ENCODE measurements around the gene LRRC61. TPM values are rescaled to one million over a fixed set of nuclear protein-coding genes. Genes with fewer than 3 reads are reported as not detected.

The LRRC61 gene
- total RNA-seq, 2 experiments from 2014 or later: not detected

DNA sequence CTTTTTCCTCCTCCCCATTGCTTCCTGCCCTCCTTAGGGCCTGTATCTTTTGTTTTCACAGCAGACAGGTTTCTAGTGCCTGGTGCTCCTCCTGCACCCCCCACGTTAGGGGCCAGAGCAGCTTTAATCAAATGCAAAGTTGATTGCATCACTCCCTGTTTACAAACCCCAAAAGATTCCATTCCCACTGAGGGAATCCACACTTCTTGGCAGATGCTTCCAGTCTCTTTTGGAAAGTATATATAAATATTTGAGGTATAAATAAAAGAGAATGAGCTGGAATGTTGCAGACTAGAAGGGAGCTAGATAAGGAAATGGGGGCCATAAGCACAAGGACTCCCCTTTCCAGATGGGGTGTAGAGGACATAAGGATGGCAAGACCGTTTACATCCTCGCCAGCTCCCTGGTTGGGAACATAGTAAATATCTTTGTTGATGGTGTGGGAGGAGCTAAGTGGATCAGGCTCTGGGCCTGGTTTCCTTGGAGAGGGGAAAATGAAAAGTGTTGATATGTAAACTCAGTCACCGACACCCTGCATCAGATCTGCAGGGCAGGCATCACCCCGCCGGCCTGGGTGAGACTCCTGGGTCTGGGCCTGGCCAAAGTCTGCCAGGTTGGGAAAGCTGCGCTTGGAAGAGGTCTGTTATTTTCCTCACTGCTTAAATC lies 12.1 kb downstream of the LRRC61 start:
- DNase-seq (ENCODE audit: low spot score): no peak
- no peak overlapping the region for H2AFZ ChIP-seq (ENCODE audit: low read length)
- no TSS peak for BruUV-seq (replicated peaks)
- no peak overlapping the region for H3K4me3 ChIP-seq (ENCODE audit: low read depth, low read length, poor library complexity, severe bottlenecking)
- no peak for TF ChIP-seq CTCF (conservative IDR thresholded peaks at IDR 0.05; ENCODE audit: low read length)
- no peak for TF ChIP-seq EZH2phosphoT487 (IDR thresholded peaks at IDR 0.05; ENCODE audit: borderline replicate concordance, low read depth, low read length)
- H3K4me1 ChIP-seq (ENCODE audit: insufficient read depth, low read length, poor library complexity, severe bottlenecking): no peaks in the 10 kb centered on the region
- H3K9me2 ChIP-seq (ENCODE audit: insufficient read depth, low read length): no peaks in the 10 kb centered on the region
- intact Hi-C loops (cut with micrococcal nuclease; ENCODE audit: unreplicated experiment): no loop called here
- H3K4me2 ChIP-seq (ENCODE audit: low read length): no peak overlapping the region
- H3K36me3 ChIP-seq (ENCODE audit: insufficient read depth, low read length): no peaks in the 10 kb centered on the region
- POLR2A ChIA-PET: interaction anchor here (0.8 kb wide), 1 partner anchor 759 kb away, joined by 3 read pairs; no protein-coding TSS in a partner anchor
- no peaks in the 10 kb centered on the region for H3K79me2 ChIP-seq (ENCODE audit: insufficient read depth, low read depth, low read length)
- H3K9me3 ChIP-seq (ENCODE audit: low read length): no peaks in the 10 kb centered on the region
- H3K27ac ChIP-seq (ENCODE audit: low read depth, low read length, poor library complexity, severe bottlenecking): no peak overlapping the region
- H4K20me1 ChIP-seq (ENCODE audit: insufficient read depth, low read length): no peaks in the 10 kb centered on the region
- CTCF ChIA-PET (ENCODE audit: unreplicated experiment): no interaction called here

- ChIA-PET CTCF (ENCODE audit: unreplicated experiment) (no interaction called here), POLR2A (interaction anchor here (0.8 kb wide), 1 partner anchor 758 kb away, joined by 3 read pairs; no protein-coding TSS in a partner anchor)
- Histone ChIP-seq H3K4me3 (ENCODE audit: low read depth, low read length, poor library complexity, severe bottlenecking) (no peak overlapping the region), H3K36me3 (ENCODE audit: insufficient read depth, low read length) (no peaks in the 10 kb centered on the region), H3K4me2 (ENCODE audit: low read length) (no peak overlapping the region), H3K79me2 (ENCODE audit: insufficient read depth, low read depth, low read length) (no peaks in the 10 kb centered on the region), H3K27ac (ENCODE audit: low read depth, low read length, poor library complexity, severe bottlenecking) (no peak overlapping the region), H2AFZ (ENCODE audit: low read length) (no peak overlapping the region), H3K4me1 (ENCODE audit: insufficient read depth, low read length, poor library complexity, severe bottlenecking) (no peaks in the 10 kb centered on the region), H3K9me3 (ENCODE audit: low read length) (no peaks in the 10 kb centered on the region), H4K20me1 (ENCODE audit: insufficient read depth, low read length) (no peaks in the 10 kb centered on the region), H3K9me2 (ENCODE audit: insufficient read depth, low read length) (no peaks in the 10 kb centered on the region)
- no peak for TF ChIP-seq EZH2phosphoT487 (IDR thresholded peaks at IDR 0.05; ENCODE audit: borderline replicate concordance, low read depth, low read length)
- no peak for TF ChIP-seq CTCF (conservative IDR thresholded peaks at IDR 0.05; ENCODE audit: low read length)
- DNase-seq (ENCODE audit: low spot score): no peak
- intact Hi-C loops (cut with micrococcal nuclease; ENCODE audit: unreplicated experiment): no loop called here
- no TSS peak for BruUV-seq (replicated peaks)
Measured at GRCh38 chr7:150335774-150336112, 12.6 kb downstream of the LRRC61 start.

DNA sequence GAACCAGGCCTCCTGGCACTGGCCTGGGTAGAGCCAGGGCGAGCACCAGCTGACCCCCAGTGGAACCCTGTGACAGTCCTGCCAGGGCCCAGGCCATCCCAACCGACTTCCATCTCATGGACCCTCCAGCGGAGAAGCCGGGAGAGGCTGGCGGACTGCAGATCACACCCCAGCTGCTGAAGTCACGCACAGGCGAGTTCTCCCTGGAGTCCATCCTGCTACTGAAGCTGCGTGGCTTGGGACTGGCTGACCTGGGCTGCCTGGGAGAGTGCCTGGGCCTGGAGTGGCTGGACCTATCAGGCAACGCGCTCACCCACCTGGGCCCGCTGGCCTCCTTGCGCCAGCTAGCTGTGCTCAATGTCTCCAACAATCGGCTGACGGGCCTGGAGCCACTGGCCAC lies 13.6 kb downstream of the LRRC61 start:
- no peak overlapping the region for H2AFZ ChIP-seq (ENCODE audit: low read length)
- no peaks in the 10 kb centered on the region for H3K9me3 ChIP-seq (ENCODE audit: low read length)
- no peaks in the 10 kb centered on the region for H3K4me1 ChIP-seq (ENCODE audit: insufficient read depth, low read length, poor library complexity, severe bottlenecking)
- BruUV-seq (replicated peaks): no TSS peak
- no peak overlapping the region for H3K4me3 ChIP-seq (ENCODE audit: low read depth, low read length, poor library complexity, severe bottlenecking)
- H3K79me2 ChIP-seq (ENCODE audit: insufficient read depth, low read depth, low read length): no peaks in the 10 kb centered on the region
- DNase-seq (ENCODE audit: low spot score): no peak
- TF ChIP-seq CTCF (conservative IDR thresholded peaks at IDR 0.05; ENCODE audit: low read length): no peak
- no peak for TF ChIP-seq EZH2phosphoT487 (IDR thresholded peaks at IDR 0.05; ENCODE audit: borderline replicate concordance, low read depth, low read length)
- no peak overlapping the region for H3K27ac ChIP-seq (ENCODE audit: low read depth, low read length, poor library complexity, severe bottlenecking)
- H4K20me1 ChIP-seq (ENCODE audit: insufficient read depth, low read length): no peaks in the 10 kb centered on the region
- H3K9me2 ChIP-seq (ENCODE audit: insufficient read depth, low read length): no peaks in the 10 kb centered on the region
- intact Hi-C loops (cut with micrococcal nuclease; ENCODE audit: unreplicated experiment): no loop called here
- H3K4me2 ChIP-seq (ENCODE audit: low read length): no peak overlapping the region
- no peaks in the 10 kb centered on the region for H3K36me3 ChIP-seq (ENCODE audit: insufficient read depth, low read length)
- ChIA-PET CTCF (ENCODE audit: unreplicated experiment) (no interaction called here), POLR2A (interaction anchor here (0.7 kb wide), 1 partner anchor 79 kb away, joined by 3 read pairs; no protein-coding TSS in a partner anchor)

Data from OCI-LY7 (cell line).